Activated CD8-positive, alpha-beta memory T cell treated with anti-CD3 and anti-CD28 coated beads, Interleukin-2, amount 50 U/mL, for 1 hour (primary cell): ENCODE data around the gene FGFR2.

Source experiments
- DNase-seq: peaks from one replicate; pipeline ENCODE4 v3.0.0-alpha.2; 2020; ENCODE audit errors: extremely low read depth

The FGFR2 gene

DNA sequence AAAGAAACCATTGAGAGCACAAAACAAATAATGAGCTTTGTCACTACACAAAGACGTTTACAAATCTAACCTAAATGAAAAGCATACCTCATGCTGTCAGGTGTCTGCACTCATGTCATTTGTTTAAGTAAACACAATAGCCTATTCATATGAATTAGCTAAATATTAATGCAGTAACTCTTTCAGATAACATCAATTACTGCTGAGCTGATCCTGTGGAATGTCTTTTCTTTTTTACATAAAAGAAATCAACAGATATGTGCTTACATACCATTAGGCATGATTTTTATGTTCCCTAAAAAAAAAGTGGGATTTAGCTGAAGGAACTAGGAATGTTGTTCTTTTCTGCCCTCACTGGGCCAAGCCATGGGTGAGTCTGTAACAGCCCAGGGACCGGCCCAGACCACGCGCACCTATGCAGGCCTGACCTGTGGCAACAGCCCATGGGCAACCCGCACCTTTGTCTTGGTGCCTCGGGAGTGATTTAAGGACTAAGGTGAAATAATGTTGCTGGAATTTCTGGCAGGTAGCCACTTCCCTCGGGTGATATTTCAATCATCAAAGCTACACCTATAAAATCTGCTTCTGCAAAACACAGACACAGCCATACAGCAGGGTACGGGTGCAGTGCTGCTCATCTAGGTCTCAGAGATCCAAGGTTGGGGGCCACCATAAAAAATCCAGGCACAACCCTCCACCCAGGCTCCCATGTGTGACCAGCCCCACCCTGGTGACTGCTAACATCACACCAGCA is 44.6 kb downstream of the FGFR2 start:
- no peak for DNase-seq

- DNase-seq = no peak
These were observed 45.5 kb downstream of the FGFR2 start for GRCh38 chr10:121552746-121553145.

DNA sequence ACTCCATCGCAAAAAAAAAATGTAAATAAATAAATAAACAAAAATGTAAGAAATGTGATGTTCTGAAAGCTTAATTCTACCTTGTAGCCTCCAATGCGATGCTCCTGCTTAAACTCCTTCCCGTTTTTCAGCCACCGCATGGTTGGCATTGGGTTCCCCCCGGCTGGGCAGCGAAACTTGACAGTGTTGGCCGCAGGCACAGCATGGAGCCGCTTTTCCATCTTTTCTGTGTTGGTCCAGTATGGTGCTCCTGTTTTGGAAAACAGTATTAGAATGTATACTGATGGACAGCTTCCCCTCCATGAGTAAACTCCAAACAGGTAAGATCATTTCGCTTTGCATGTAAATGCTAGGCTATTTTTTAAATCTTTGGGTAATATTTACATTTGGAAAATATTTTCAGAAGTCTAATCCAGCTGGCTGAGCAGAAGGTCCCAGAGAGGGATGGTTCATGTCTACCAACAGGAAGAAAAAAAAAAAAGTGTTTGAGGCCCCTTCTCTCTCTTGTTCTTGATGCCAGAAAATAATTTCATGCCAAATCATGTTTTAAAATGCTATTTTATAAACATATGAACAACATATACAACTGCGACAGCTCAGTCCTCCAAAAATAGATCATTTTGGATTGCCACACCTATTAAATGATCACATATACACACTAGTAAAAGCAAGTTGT is 46.9 kb downstream of the FGFR2 start:
- DNase-seq = no peak

GRCh38 chr10:121544301-121544869 is 53.9 kb downstream of the FGFR2 start:
- no peak for DNase-seq

DNA sequence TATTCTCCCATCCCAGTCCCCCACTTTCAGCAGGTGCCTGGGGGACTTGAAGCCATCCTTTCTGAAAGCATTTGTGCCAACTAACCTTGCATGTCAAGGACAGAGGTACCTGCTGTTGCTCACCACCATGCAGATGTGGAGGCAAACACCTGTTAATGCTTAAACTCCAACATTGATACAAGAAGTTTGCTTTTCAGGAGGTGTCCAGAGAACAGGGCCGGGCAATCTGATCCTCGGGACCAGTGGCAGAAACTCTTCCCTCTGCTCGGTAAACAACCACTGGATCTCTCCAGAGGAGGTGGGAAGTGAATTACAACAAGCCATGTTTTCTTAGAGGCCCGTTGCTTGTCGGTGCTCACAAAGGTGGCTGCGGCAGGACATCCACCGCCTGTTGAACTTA is 54.7 kb downstream of the FGFR2 start:
- no peak for DNase-seq

GRCh38 chr10:121541450-121542120 is 56.7 kb downstream of the FGFR2 start:
- DNase-seq = no peak

DNA sequence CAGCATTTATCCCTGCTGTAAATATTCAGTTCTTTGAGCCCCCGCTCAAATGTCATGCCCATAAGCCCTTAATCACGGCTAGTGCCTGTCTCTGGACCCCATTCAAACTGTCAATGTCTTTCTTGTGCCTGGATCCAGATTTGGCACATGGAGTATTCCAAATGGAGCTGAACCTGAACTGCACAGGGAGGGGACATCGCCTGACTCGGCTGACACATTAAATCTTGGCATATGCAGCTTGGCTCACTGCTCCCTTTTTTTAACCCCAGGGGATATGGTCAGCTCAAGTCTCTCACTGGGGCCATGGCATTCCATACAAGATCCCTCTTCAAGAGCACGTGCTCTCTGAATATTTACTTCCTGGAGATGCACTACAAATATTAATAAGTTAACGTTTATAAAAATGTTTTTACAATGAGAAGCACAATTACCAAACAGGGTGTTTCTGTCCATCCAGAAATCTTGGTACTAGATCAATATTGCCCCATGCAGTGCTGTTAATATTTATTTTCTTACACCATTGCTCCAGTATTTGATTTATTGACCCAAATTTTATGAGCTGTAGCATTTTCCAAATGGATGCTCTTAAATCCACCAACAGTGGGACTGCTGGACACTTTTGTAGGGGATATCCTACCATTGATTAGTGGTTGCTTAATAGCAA is 57.4 kb downstream of the FGFR2 start:
- DNase-seq = no peak

- no peak for DNase-seq
These were observed 58.5 kb downstream of the FGFR2 start for GRCh38 chr10:121539786-121540185.

DNA sequence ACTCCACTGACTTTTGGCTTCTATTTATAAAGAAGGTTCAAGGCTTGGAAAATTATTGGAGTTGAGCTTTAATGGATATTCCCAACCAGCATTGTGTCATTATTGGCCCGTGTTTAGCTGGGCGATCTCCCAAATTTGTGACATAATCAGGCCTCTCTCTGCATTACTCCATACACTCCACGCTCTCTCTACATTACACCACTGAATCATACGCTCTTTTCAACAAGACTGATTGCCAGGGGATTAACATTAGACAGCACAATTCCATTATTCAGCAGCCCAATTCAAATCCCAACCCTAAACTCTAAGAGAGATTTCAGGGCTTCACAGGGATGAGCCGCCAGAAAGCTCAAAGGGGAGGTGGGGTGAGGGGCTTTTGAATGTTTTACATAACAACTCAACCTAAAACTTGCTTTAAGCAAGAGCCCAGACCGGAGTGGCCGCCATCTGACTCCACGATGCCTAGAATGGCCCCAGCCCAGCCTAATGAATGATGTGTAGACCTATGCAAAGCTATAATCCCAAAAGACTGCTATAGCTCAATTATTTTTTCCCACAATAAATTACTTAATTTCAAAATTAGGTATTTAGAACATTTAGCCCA is 61.8 kb downstream of the FGFR2 start:
- DNase-seq = no peak

DNA sequence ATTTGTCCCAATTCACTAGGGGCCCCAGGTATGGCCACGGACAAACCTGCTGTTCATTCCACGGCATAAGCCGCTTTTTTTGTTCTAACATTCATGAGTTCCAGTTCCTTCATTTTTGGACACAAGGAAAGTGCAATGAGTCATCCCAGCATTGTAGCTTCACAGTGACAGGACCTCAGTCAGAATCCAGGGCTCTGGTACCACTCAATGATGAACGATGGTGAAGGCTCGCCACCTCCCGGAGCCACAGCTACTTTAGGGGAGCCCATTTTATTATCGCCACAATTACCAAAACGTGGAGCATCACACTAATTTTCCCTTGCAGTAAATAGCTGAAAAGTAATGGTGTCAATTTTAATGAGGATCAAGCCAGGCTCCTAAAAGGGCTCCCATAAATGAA is 62.9 kb downstream of the FGFR2 start:
- no peak for DNase-seq

DNA sequence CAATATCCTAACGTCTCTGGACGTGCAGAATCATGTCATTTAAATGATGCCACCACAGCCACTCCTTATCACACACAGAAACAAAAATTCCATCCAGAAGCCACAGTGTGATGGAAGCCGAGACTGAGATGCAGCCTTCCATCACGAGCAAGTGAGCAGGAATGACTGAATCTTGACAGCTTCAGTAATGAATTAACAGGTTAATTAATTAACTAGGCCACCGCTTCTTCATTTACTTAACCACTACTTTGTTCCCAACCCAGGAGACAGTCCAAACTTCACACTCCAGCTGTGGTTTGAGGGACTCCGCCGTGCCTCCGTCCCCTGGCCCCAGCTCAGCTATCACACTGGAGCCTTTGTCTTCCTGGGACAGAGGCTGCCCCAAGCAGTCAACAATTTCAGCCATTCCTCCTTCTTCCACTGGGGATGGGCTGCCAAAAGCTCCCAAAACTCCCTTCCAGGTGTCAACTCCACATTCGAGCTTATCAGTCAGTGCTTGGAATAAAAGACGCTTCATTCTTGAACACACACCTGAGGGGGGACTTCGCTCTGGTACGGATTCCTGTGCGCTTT is 65.9 kb downstream of the FGFR2 start:
- no peak for DNase-seq

DNA sequence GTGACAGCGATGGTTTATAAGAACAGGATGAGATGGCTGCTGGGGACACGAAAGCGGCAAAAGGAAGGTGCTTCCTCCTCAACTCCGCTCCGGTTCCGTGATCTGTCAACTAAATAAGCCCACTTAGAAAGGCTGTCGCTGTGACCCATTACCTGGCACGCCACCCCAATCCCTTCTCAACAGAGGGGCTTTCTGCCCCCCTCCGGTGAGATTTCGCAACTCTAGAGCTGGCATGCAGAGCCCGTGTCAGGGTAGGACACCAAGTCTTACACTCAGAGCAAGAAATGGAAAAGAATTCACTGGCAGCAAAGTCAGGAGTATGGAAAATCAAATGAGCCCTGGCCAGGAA is 66.4 kb downstream of the FGFR2 start:
- DNase-seq = no peak

GRCh38 chr10:121531076-121531829 is 67.0 kb downstream of the FGFR2 start:
- DNase-seq = no peak

- no peak for DNase-seq
These were observed 67.7 kb downstream of the FGFR2 start for GRCh38 chr10:121530481-121531075.

- DNase-seq = no peak
These were observed 70.6 kb downstream of the FGFR2 start for GRCh38 chr10:121527690-121528089.

- no peak for DNase-seq
These were observed 71.4 kb downstream of the FGFR2 start for GRCh38 chr10:121526801-121527221.

DNA sequence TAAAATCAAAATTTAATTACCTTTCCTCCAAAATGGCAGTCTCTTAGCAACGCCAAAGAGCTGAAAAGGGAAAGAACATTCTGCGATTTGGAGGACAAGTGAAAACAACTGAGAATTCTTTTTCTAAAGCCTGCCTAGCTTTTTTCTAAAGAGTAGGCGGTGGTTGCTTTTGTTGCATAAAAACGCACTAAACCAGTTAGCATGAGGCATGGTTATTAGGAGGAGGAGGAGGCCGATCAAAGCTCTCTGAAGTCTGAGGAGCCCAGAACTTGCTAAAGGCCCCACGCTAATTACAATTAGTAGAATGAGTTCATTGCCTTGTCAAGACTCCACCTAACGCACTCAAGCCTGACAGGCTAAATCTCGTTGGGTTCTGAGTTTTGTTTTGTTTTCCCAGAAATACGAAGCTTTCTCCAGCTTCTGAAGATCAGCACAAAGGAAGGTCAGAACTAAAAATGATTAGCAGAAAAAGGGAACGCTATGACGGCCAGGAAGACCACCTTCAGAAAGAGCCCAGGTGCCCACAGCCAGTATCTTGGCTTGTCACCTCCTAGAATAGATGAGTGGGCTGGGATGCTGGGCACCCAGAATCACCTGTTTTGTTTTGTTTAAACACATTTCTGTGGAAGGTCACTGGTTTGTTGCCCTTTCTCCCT is 72.0 kb downstream of the FGFR2 start:
- DNase-seq = no peak

GRCh38 chr10:121525251-121526134 is 72.8 kb downstream of the FGFR2 start:
- no peak for DNase-seq
